ENCODE data around the gene SGCD. TPM values are rescaled to one million over a fixed set of nuclear protein-coding genes. Genes with fewer than 3 reads are reported as not detected.

The SGCD gene
- total and polyA plus RNA-seq, 9 of the 15 experiments (the other 6 are each of a cell fraction or from before 2014, with no cell fraction given) = not detected

DNA sequence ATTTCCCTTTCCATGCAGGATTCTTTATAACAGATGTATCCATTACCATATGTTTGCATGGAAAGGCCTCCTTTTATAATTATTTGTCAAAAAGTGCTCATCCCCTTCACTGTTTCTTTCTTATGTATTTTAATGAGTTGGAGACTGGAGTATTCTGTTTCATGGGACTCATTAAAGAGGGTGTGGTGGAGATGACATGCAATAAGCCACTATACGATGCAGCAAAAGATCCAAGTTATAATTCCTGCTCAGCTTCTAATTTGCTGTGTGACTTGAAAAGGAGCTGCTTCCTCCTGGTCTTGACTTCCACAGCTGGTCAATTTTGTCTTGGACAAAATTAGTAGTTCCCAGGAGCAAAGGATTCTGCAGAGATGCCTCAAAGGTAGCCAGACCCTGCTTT lies 13.9 kb downstream of the SGCD start (continued):
- TF ChIP-seq, protein P1, sequence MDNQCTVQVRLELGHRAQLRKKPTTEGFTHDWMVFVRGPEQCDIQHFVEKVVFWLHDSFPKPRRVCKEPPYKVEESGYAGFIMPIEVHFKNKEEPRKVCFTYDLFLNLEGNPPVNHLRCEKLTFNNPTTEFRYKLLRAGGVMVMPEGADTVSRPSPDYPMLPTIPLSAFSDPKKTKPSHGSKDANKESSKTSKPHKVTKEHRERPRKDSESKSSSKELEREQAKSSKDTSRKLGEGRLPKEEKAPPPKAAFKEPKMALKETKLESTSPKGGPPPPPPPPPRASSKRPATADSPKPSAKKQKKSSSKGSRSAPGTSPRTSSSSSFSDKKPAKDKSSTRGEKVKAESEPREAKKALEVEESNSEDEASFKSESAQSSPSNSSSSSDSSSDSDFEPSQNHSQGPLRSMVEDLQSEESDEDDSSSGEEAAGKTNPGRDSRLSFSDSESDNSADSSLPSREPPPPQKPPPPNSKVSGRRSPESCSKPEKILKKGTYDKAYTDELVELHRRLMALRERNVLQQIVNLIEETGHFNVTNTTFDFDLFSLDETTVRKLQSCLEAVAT (IDR thresholded peaks at IDR 0.05) = no peak
- TF ChIP-seq, protein P2, sequence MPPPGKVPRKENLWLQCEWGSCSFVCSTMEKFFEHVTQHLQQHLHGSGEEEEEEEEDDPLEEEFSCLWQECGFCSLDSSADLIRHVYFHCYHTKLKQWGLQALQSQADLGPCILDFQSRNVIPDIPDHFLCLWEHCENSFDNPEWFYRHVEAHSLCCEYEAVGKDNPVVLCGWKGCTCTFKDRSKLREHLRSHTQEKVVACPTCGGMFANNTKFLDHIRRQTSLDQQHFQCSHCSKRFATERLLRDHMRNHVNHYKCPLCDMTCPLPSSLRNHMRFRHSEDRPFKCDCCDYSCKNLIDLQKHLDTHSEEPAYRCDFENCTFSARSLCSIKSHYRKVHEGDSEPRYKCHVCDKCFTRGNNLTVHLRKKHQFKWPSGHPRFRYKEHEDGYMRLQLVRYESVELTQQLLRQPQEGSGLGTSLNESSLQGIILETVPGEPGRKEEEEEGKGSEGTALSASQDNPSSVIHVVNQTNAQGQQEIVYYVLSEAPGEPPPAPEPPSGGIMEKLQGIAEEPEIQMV (tag; conservative IDR thresholded peaks at IDR 0.05; ENCODE audit: low read depth) = no peak
- TF ChIP-seq ZNF174 (CRISPR knock-in tag; IDR thresholded peaks at IDR 0.05) (no peak), NRF1 (conservative IDR thresholded peaks at IDR 0.05 in 1 of 2, IDR thresholded peaks at IDR 0.05 in 1 of 2) (no peak), JUN (IDR thresholded peaks at IDR 0.05; ENCODE audit: borderline replicate concordance, low read depth, low read length) (no peak), JUN (CRISPR knock-in tag; IDR thresholded peaks at IDR 0.05; ENCODE audit: borderline replicate concordance) (no peak)
- TF ChIP-seq, protein P3, sequence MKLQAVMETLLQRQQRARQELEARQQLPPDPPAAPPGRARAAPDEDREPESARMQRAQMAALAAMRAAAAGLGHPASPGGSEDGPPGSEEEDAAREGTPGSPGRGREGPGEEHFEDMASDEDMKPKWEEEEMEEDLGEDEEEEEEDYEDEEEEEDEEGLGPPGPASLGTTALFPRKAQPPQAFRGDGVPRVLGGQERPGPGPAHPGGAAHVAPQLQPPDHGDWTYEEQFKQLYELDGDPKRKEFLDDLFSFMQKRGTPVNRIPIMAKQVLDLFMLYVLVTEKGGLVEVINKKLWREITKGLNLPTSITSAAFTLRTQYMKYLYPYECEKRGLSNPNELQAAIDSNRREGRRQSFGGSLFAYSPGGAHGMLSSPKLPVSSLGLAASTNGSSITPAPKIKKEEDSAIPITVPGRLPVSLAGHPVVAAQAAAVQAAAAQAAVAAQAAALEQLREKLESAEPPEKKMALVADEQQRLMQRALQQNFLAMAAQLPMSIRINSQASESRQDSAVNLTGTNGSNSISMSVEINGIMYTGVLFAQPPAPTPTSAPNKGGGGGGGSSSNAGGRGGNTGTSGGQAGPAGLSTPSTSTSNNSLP (IDR thresholded peaks at IDR 0.05; ENCODE audit: borderline replicate concordance, low read depth, low read length) = no peak
- TF ChIP-seq, protein P4, sequence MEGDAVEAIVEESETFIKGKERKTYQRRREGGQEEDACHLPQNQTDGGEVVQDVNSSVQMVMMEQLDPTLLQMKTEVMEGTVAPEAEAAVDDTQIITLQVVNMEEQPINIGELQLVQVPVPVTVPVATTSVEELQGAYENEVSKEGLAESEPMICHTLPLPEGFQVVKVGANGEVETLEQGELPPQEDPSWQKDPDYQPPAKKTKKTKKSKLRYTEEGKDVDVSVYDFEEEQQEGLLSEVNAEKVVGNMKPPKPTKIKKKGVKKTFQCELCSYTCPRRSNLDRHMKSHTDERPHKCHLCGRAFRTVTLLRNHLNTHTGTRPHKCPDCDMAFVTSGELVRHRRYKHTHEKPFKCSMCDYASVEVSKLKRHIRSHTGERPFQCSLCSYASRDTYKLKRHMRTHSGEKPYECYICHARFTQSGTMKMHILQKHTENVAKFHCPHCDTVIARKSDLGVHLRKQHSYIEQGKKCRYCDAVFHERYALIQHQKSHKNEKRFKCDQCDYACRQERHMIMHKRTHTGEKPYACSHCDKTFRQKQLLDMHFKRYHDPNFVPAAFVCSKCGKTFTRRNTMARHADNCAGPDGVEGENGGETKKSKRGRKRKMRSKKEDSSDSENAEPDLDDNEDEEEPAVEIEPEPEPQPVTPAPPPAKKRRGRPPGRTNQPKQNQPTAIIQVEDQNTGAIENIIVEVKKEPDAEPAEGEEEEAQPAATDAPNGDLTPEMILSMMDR (IDR thresholded peaks at IDR 0.05 in 2 of 3, conservative IDR thresholded peaks at IDR 0.05 in 1 of 3; ENCODE audit: insufficient read depth in 2 of 3, low read depth in 1 of 3, low read length in 3 of 3) = no peak
